ENCODE data around the gene PRPF31.

- TF ChIP-seq CTCF (conservative IDR thresholded peaks at IDR 0.05) (no peak), EZH2 (IDR thresholded peaks at IDR 0.05; ENCODE audit: low read depth) (no peak)
These were observed 46.8 kb downstream of the PRPF31 start for GRCh38 chr19:54162241-54162805.
